ENCODE data around the gene LGALS3BP.

Gene LGALS3BP

DNA sequence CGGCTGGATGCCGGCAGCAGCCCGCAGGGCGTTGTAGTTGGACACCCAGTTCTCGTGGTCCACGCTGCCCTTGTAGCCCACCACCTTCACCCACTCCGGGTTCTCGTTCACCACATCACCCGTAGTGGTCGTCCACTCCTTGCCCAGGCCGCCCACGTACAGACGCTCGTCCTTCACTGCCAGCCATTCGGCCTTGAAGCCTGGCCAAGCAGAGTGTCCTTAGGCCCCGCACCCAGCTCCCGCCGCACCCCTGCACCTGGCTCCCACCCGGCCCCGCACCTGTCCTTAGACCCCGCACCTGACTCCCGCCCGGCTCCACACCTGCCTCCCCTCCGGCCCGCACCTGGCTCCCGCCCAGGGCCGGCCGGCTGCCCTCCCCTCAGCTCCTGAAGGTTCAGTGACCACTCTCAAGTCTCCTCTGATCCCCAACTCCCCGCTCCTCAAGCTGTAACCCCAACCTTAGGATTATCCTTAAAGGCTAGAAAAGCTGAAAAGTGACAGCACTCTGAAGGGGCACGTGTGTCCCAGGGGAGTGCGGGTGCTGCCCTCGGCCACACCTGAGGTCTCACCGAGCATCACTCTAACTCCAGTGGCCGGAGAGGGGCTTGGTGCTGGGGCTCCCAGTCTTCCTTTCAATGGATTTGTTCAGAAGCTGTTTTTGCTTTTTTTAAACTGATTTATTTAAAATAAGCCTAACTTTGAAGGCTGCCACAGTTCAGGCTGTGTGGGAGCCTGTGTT lies 15.5 kb upstream of the LGALS3BP start:
- no peaks in the 10 kb centered on the region for H3K27me3 ChIP-seq (ENCODE audit: insufficient read depth, poor library complexity, severe bottlenecking)
- no peaks in the 10 kb centered on the region for H3K9me3 ChIP-seq (ENCODE audit: severe bottlenecking)
- no peak overlapping the region for H3K4me3 ChIP-seq (ENCODE audit: severe bottlenecking)
- DNase-seq (ENCODE audit: low spot score) (no peak), ATAC-seq (ENCODE audit: low read depth) (no peak)
- peaks cover 19% of the 10 kb centered on the region for H3K4me1 ChIP-seq (ENCODE audit: insufficient read depth, poor library complexity, severe bottlenecking)
- H3K27ac ChIP-seq (ENCODE audit: poor library complexity, severe bottlenecking): peak overlapping the region; percentile 19
- H3K36me3 ChIP-seq (ENCODE audit: low read depth): peaks cover 80% of the 10 kb centered on the region
- TF ChIP-seq, protein P1, sequence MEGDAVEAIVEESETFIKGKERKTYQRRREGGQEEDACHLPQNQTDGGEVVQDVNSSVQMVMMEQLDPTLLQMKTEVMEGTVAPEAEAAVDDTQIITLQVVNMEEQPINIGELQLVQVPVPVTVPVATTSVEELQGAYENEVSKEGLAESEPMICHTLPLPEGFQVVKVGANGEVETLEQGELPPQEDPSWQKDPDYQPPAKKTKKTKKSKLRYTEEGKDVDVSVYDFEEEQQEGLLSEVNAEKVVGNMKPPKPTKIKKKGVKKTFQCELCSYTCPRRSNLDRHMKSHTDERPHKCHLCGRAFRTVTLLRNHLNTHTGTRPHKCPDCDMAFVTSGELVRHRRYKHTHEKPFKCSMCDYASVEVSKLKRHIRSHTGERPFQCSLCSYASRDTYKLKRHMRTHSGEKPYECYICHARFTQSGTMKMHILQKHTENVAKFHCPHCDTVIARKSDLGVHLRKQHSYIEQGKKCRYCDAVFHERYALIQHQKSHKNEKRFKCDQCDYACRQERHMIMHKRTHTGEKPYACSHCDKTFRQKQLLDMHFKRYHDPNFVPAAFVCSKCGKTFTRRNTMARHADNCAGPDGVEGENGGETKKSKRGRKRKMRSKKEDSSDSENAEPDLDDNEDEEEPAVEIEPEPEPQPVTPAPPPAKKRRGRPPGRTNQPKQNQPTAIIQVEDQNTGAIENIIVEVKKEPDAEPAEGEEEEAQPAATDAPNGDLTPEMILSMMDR (IDR thresholded peaks at IDR 0.05; ENCODE audit: poor library complexity, severe bottlenecking): no peak

DNA sequence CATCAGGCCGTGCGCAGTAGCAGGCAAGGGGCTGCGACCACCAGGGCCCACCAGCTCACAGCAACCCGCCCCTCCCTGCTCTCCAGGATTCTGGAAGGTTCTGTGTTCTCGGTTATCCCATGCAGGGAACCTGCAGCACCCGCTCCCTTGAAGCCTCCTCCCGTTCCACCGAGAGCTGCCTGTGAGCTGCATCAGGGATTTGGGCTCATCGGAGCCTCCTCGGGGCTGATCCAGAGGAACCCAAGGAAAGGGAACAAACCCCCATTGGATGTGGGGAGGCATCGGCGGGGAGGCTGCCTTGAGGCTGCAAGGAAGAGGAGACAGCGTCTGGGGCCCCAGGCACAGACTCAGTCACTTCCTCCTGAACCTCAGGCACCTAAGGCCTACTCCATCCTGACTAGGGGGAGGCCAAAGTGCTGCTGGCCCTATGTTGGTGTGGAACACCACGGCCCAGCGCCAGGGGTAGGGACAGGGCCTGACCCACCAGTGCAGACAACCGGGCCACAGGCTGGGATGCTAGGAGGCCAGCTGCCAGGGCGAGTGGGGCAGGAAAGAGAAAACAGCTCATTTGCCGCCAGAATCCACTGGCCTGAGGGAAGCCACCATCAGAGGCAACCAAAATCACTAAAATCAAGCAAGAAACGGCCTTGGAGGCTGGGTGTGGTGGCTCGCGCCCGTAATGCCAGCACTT lies 14.4 kb upstream of the LGALS3BP start:
- DNase-seq (ENCODE audit: low spot score) (no peak), ATAC-seq (ENCODE audit: low read depth) (no peak)
- no peaks in the 10 kb centered on the region for H3K9me3 ChIP-seq (ENCODE audit: severe bottlenecking)
- H3K27ac ChIP-seq (ENCODE audit: poor library complexity, severe bottlenecking): no peak overlapping the region
- no peaks in the 10 kb centered on the region for H3K27me3 ChIP-seq (ENCODE audit: insufficient read depth, poor library complexity, severe bottlenecking)
- TF ChIP-seq, protein P1 (IDR thresholded peaks at IDR 0.05; ENCODE audit: poor library complexity, severe bottlenecking): no peak
- H3K4me1 ChIP-seq (ENCODE audit: insufficient read depth, poor library complexity, severe bottlenecking): peaks cover 19% of the 10 kb centered on the region
- H3K4me3 ChIP-seq (ENCODE audit: severe bottlenecking): no peak overlapping the region
- peaks cover 77% of the 10 kb centered on the region for H3K36me3 ChIP-seq (ENCODE audit: low read depth)

DNA sequence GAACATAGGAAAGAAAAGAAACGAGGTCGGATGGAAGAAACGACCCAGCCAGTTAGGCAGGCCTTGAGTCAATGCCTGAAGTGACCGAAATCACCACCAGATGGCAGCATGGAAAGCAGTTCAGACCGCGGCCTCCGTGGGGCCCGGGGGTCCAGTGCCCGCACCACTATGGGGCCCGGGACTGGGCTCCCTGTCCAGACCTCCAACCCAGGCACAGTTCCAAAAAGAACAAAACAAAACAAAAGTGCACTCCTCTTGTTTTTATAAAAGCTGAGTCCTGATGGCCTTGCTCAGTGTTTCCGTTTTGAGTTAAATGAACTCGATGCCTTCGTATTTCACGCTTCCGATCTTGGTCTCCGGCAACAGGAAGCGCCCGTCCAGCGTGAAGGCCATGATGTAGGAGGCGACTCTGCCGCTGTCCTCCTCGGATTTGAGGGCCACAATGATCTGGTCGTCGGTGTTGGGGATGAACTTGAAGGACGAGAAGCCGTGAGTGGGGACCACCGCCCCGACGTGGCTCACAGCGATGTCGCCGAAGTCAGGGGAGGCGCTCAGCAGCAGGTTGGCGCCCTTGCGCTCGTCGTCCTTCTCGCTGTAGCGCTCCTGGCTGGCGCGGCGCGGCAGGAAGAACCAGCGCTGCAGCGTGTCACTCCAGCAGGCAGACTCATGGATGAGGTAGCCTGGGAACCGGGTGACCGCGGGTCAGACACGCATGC lies 13.7 kb upstream of the LGALS3BP start:
- ATAC-seq (ENCODE audit: low read depth): peak; percentile 54; the same call in 2 of the 3 replicates

DNA sequence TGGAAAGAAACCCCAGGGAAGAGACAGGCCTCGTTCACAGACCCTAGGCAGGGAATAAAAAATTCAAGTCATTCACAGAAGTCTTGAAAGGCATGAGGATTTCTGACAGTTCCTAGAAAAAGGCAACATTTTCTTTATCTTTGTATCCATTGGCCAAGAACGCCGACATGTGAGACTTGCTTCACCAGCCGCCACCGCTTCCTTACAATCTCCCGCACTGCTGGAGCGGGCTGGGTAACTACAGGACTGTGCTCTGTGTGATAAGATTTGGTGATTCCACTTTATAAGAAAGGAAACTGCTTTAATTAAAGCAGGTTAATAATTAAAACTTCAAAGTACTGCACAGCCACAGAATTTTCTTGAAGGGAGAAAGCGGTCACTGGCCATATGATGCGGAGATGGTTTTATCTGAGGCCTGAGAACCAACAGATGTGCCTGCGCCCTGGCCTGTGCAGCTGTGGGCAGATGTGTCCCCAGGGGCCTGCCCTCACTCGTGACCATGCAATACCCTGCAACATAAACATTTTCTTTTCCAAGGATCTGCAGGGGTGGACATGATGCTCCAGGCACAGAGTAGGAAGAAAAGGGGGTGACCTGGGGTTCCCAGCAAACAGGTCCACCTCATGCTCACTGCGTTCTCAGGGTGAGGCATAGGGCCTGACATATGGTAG lies 13.0 kb upstream of the LGALS3BP start:
- H3K9me3 ChIP-seq (ENCODE audit: severe bottlenecking): no peaks in the 10 kb centered on the region
- TF ChIP-seq, protein P1 (IDR thresholded peaks at IDR 0.05; ENCODE audit: poor library complexity, severe bottlenecking): no peak
- H3K27me3 ChIP-seq (ENCODE audit: insufficient read depth, poor library complexity, severe bottlenecking): no peaks in the 10 kb centered on the region
- peaks cover 18% of the 10 kb centered on the region for H3K4me1 ChIP-seq (ENCODE audit: insufficient read depth, poor library complexity, severe bottlenecking)
- peaks cover 70% of the 10 kb centered on the region for H3K36me3 ChIP-seq (ENCODE audit: low read depth)
- no peak overlapping the region for H3K4me3 ChIP-seq (ENCODE audit: severe bottlenecking)
- no peak for DNase-seq (ENCODE audit: low spot score)
- H3K27ac ChIP-seq (ENCODE audit: poor library complexity, severe bottlenecking): no peak overlapping the region
- no peak for ATAC-seq (ENCODE audit: low read depth)

More for the DNA sequence above, 13.7 kb upstream of the LGALS3BP start:
- H3K27me3 ChIP-seq (ENCODE audit: insufficient read depth, poor library complexity, severe bottlenecking): no peaks in the 10 kb centered on the region
- no peaks in the 10 kb centered on the region for H3K9me3 ChIP-seq (ENCODE audit: severe bottlenecking)
- no peak for DNase-seq (ENCODE audit: low spot score)
- peaks cover 76% of the 10 kb centered on the region for H3K36me3 ChIP-seq (ENCODE audit: low read depth)
- TF ChIP-seq, protein P1 (IDR thresholded peaks at IDR 0.05; ENCODE audit: poor library complexity, severe bottlenecking): peak; percentile 86
- H3K27ac ChIP-seq (ENCODE audit: poor library complexity, severe bottlenecking): no peak overlapping the region
- peaks cover 18% of the 10 kb centered on the region for H3K4me1 ChIP-seq (ENCODE audit: insufficient read depth, poor library complexity, severe bottlenecking)
- H3K4me3 ChIP-seq (ENCODE audit: severe bottlenecking): no peak overlapping the region
